HG03025 (cell line): Measurements from ENCODE around the gene TMTC1.

Experiments used
- ATAC-seq: cut with Tn5 transposase; IDR thresholded peaks from one replicate; pipeline ENCODE4 v1.9.1; 2021; ENCODE audit warnings: mild to moderate bottlenecking, moderate library complexity; ENCODE audit not compliant: unreplicated experiment, low FRiP score

The TMTC1 gene

DNA sequence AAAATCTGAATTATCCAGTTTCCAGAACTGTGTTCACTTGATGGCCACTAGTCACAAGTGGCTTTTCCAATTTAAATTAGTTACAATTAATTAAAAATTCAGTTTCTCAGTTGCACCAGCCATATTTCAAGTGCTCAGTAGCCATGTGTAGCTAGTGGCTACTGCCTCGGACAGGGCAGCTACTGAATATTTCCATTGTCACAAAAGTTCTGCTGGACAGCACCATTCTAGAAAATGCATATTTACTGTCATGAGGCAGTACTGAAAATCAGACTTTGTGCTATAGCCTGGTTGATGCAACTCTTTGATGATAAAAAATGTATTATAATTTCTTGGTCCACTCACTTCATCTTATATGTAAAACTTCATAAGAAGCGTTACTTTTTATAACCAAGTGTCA lies 274.8 kb downstream of the TMTC1 start:
- no peak for ATAC-seq

DNA sequence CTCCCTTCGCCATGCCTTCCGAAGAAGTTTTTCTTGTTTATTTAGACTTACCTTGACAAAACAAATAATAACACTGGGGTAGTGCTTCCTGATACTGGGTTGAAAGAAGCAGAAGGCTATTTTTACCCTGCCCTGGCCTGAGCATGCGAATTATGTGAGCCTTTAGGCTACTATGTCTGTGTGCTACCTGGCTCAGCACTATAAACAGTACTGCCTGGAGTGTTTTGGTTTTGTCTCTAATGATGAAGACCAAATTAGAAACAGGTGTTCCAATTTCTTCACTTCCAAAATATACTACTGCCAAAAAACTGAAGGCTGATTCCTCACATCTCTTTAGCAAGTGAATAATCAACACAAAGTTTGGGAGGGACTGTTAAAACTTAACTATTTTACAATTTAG lies 278.6 kb downstream of the TMTC1 start:
- ATAC-seq, result no peak

DNA sequence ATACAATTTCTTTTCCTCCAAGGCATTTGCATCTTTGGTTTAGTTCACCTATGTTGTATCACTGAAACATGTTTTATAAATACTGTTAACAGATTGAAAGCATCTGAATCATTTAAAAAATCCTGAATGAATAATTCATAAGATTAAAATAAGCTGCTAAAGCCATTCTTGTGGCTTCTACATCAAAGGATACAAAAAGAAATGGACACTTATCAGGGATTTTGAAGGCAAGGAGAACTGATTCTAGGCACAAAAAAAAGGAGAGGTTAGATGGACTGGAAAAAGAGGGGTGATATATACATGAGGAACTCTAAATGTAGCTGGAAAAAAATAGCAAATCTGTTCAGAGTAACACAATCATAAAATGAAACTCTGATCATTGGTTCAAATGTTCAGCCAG lies 280.5 kb downstream of the TMTC1 start:
- no peak for ATAC-seq

DNA sequence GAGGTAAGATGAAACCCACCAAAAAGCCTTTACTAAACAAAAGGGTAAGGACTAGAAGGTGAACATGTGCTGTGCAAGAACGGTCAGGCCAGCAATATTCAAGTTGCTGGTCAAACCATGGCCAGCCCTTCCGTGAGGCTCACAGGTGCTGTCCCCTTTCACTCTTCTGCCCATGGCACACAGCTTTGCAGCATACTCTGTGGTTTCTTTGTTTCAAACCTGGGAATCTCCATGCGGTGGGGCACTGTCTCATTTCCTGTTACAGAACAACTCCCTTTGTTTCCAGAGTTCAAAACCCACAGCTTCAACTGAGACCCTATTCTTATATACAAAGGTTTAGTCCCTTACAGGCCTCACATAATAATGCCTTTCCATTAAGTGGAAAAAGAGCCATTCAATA lies 284.5 kb downstream of the TMTC1 start:
- no peak for ATAC-seq

DNA sequence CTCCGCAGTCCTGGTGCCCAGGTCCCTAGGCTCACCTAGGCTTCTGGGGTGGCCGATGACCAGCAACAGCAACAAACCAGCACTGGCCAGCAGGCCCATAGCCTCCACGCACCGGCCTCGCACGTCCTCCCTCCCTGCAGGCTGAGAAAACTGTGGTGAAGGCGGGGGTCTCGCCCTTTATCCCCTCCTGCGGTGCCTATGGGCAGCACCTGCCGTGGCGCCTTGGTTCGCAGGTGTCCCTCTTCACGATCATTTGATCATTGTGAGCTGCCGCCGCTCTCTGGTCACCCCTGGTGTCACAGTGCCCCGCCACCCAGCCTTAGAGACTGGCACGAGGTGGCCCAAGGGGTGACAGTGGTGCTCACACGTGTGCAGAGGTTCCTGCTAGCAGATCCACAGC lies 286.2 kb downstream of the TMTC1 start, which contains the start of gene OVCH1:
Gene OVCH1, minus strand, starts transcription at position 99 of the 400 bp plus-strand sequence. Its CDS starts 0 bp downstream, at position 99.
- no peak for ATAC-seq

DNA sequence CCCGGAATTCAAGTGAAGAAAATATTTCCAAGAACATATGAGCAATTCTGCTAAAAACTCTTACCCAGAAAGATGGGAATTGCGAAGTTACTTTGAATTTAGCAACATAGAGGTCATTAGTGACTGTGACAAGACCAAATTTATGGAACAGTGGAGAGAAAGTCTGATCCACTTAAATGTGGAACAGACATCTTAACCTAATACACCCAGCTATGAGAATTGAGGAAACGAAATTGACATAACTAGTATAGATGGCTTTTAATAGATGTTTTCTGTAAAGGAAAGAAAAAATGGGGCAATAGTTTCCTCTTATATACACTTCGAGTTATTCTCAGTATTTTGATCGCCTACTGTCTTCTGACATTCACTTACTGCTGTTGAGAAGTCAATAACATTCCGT lies 290.9 kb downstream of the TMTC1 start:
- ATAC-seq, result no peak

GRCh38 chr12:29486972-29487371 lies 296.8 kb downstream of the TMTC1 start:
- ATAC-seq, result no peak

DNA sequence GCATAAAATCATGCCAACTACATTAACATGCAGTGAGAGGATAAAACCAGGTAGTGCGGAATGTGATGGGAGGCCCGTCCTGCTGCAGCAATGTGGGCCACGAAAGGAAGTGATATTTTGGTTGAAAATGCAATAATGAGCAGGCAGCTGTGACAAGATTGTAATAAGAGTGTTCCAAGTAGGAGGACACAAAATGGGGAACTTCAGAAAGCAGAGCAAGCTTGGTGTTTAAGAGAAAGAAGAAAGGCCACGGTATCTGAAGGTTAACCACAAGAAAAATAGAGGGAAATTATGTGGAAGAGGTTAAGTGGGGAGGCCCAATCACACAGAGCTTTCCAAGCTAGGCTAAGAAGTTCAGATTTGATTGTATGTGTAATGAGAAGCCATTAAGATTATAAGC lies 320.5 kb downstream of the TMTC1 start:
- ATAC-seq, result no peak

DNA sequence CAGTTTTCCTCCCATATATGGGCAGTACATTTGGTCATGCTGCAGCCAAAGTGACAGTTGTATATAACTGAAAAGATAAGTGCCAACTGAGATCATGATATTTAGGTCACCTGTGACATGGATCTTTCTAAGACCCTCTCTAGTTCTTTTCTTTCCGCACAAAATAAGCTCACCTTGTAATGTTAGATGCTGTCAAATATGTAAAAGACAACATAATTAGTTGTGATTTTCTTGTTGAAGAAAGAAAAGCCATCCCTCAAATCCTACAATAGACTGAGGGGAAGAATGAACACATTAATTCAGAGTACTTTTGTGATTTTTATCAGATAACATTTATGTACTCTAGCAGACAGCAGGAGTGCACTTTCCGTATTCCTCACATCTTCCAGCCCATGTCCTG lies 323.7 kb downstream of the TMTC1 start:
- no peak for ATAC-seq

DNA sequence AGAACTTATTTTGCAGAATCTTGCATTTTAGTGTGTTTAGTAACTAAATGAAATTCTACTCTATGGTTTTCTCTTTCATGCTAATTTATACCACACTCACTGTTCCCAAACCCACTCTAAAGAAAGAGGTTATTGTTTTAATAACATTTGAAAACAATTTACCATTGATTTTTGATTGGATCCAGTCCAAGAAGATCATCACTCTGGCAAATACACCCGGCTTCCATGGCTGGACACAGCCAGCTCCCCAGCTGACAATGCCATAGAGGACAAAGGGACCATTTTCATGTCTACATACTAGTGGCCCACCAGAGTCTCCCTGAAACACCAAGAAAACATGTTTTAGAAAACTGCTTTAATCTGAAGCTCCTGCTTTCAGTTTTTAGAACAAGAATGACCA lies 328.7 kb downstream of the TMTC1 start:
- ATAC-seq, result no peak

GRCh38 chr12:29451888-29452287 lies 331.9 kb downstream of the TMTC1 start:
- no peak for ATAC-seq
